Measurements from ENCODE around the gene VANGL2.

VANGL2 gene

DNA sequence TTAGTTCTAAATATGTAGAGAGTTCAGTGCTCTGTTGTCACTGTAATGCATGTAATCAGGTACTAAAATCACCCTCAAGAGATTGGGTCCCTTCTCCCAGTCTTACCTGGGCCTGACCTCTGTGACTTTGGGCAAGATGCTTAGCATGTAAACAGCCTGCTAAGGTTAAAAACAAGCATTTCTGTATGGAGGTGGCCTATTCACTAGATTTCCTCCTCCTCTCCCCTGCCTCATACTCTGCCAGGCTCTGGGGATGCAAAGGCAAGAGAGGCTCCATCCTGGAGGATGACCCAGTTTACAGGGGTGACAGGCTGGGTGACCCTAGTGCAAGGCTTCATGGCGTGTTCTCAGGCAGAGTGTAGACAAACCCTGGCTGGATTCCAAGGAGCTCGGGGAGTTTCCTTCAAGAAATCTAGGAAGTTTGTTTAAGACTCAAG is 28.8 kb downstream of the VANGL2 start:
- DNase-seq: no peak

GRCh38 chr1:160429702-160430535 is 29.6 kb downstream of the VANGL2 start:
- no peak for DNase-seq

GRCh38 chr1:160431006-160431405 is 30.6 kb downstream of the VANGL2 start:
- DNase-seq: no peak

- no peak for DNase-seq
Measured at GRCh38 chr1:160431571-160431970, 31.2 kb downstream of the VANGL2 start.

- DNase-seq: peak; percentile 39
Measured at GRCh38 chr1:160432371-160432786, 32.0 kb downstream of the VANGL2 start.

DNA sequence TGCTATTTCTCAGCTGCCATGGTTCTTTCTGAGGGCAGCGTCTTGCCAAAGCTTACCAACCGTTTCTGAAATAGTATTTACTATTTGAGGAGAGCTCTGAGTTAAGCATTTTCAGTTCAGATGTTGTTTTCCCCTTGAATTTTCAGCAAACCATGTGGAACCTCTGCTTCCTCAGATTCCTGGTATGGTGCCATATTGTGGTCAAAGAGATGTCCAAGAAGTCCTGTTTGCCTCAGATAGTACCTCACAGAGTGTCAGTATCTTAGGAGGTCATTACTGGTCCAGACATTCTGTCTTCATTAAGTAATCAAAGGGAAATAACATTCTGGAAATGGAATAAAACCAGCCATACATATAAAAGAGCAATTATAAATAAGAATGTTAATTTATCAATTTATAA is 36.6 kb downstream of the VANGL2 start:
- peak; percentile 73 for DNase-seq

DNA sequence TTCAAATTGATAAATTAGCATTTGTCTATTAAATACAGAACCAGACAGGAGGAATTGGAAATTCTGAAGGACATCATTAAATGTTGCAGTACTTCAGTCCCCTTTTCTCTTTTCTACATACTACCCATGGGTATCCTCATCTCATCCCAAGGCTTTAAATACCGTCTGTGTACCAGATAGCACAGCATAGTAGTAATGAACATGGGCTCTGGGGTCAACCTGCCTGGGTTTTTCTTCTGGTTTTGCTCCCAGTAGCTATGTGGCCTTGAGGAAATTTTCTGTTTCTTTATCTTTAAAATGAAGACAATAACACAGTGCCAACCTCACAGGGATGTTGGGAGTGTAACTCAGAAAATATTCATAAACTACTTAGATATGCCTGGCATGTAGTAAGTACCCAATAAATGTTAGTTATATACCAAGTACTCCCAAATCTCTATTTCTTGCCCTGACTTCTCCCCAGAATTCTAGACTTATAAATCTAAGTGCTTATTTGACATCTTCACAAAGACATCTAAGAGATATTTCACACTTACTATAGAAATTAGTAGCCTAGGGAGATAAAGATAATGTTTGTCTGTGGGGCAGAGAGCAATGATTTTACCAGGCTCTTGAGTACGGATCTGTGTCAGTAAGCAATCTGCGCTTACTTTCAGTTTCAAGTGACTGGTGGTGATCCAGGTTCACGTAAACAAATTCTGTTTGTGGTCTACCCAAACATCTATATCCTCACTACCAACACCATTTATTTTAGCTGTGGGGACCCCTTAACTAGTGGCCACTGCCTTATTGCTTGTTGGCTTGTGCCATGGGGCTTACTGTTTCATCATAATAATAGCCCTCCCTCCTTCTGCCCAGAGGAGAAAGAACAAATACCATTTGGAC is 37.3 kb downstream of the VANGL2 start:
- no peak for DNase-seq

DNA sequence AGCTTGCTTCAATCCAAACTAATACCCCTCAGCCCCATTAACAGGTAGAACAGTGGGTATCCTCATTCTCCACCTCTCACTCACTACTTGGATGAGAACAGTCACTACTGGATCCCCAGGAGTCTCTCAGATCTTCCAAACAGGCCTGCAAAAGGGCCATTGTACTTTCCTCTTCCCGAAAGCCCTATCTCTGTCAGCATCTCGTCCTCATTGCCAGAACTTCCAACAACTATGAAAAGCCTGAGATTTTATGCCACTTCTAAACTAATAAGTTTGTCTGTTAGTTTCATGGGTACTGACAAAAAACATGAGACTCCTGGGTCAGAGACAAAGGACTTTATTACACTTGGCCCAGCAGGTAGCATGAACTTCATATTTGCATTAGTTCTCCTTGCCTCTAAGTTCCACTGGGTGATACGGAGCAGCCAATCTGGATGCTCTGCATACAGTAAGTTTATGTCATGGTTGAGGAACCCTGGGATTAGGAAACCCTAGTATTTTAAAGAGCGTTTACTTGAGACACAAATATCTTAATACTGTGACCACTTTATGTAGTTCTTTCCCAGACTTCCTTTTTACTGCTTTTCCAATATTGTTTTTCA is 38.1 kb downstream of the VANGL2 start:
- DNase-seq: no peak

DNA sequence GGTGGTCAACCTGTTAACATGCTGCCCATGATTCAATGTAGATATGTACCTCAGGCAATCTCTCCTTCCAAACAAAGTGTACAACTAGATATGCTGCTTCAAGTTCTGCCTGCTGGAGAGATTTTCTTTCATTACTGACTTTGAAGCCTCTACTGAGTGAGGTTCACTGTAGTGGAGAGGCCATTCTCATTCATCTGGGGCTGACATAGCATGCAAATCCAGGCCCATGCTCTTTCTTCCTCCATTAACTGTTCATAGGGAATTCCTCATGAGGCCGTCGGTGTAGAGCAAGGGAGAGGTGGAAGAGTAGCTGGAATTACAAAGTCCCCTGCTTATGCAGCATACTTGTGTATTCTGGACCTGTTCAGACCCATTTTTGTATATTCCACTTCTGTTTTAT is 38.6 kb downstream of the VANGL2 start:
- no peak for DNase-seq

- DNase-seq: no peak
Measured at GRCh38 chr1:160439718-160440117, 39.4 kb downstream of the VANGL2 start.

DNA sequence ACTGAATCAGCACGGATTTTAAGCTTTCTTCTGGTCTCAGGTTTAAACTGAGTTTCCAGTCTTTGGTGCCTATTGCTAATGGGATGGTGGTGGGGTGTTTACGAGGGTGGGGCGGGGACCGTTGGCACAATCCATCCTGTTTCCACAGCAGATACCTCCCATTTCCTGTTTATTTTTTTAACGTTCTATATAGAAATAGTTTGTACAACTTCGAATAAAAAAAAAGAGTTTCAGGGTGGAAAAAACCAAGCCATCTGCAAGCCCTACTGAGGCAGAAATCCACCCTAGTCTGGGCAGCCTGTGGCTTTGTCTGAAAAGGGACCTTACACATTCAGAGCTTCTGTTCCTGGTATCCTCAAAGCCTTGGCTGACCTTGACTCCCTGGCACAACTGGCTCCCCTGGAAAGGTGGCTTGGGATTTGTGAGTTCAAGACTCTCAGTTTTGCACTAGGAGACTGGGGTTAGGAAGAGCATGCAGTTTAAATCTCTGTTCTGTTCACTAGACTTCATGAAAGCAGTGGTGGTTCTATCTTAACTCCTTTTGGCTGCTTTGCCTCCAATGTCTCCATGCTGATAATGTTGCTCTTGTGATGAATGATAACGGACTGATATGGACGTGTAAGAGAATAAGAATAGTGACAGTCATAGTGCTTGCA is 46.7 kb downstream of the VANGL2 start:
- DNase-seq: peak; percentile 32

- DNase-seq: no peak
Measured at GRCh38 chr1:160449494-160449893, 49.1 kb downstream of the VANGL2 start.

- no peak for DNase-seq
Measured at GRCh38 chr1:160451119-160451858, 50.9 kb downstream of the VANGL2 start.

- no peak for DNase-seq
Measured at GRCh38 chr1:160451859-160452232, 51.5 kb downstream of the VANGL2 start.

DNA sequence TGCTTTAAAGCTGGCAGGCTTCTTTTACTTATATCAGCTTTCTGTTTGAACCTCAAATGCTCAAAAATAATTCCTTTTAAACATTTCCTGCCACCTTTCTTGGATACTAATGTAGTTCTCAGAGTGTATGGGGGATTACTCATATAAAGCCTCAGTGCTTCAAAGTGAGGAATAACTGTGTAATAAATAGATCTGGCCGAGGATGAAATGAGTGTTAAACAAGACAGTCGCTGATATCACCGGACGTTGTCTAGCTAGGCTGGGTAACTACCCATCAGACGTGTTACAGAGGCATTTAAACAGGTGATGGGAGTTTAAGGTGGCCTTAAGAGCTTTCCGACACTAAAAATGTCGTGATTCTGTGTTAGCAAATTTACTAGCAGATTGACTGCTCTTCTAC is 53.1 kb downstream of the VANGL2 start:
- DNase-seq: no peak

GRCh38 chr1:160454371-160455152 is 54.2 kb downstream of the VANGL2 start:
- DNase-seq: no peak

DNA sequence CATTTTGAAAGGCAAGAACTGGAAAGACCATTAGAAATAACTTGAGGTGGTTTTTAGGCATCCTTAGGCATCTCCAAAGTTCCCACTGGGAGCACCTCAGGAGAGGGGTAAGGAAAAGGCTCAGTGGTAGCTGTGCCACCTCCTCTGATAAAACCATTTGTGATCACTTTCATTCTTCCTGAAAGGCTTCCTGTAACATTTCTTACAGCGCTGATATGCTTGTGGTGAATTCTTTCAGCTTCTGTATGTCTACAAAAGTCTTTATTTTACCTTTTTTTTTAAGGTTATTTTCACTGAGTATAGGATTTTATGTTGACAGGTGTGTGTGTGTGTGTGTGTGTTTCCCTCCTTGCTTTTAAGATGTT is 54.8 kb downstream of the VANGL2 start:
- no peak for DNase-seq

- no peak for DNase-seq
Measured at GRCh38 chr1:160459056-160459455, 58.7 kb downstream of the VANGL2 start.

DNA sequence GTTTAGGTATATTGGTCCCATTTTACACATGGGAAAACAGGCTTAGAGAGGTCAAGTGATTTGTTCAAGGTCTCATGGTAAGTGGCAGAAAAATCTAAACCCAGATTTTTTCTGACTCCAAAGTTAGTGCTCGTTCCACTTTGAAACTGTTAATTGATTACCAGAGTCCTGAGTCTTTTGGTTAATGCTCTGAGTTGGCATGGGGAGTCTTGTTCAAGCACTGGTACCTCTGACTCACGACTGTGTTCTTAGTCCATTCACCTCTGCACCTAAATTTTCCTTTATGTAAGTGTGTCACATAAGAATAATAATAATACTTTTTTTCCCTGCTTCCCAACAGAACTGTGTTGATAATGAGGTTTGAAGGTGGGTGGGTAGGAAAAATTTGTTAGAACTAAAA is 59.3 kb downstream of the VANGL2 start:
- no peak for DNase-seq

- DNase-seq: no peak
Measured at GRCh38 chr1:160460214-160460642, 59.9 kb downstream of the VANGL2 start.

DNA sequence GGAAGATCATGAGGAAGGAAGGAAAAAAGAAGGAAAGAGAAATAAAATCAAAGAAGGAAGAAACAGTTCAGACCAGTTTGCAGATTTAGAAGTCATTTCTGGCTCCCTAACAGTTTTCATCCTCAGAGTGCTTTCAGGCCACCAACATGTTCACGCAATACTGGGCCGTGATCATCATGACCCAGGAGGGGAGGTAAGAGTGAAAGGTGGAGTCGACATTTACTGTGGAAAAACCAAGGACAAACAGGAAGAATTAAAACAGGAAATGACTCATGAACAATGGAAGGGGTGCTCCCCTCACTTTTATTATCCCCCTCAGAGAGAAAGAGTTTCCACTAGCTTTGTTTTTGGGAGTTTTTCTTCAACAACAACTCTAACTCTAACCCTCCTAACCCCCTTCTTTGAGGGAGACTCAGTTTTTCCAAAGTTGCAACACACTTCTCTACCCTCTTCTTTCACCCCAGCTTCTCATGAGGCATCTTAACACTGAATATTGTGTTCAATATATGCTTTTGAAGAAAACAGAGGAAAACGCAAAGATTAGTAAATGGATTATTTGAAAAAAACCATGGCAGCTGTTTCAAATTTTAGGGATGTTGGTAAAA is 60.4 kb downstream of the VANGL2 start:
- DNase-seq: no peak

All from hematopoietic multipotent progenitor cell treated with erythropoietin and hydrocortisone succinate and interleukin-3 and kit ligand, for 4 days (in vitro differentiated cells).